Measurements from ENCODE around the gene MMP21. TPM values are rescaled to one million over a fixed set of nuclear protein-coding genes. Genes with fewer than 3 reads are reported as not detected.

MMP21 gene
- total and polyA plus RNA-seq, 4 experiments from 2014 or later, result 0.61 to 0.79 TPM; not detected in 2

GRCh38 chr10:125779403-125780327, 4.0 kb upstream of the MMP21 start:
- no peak overlapping the region for H3K27ac ChIP-seq (ENCODE audit: low read depth, low read length)
- H3K4me3 ChIP-seq (ENCODE audit: low read length in 2 of 2), result no peak overlapping the region
- DNase-seq, result no peak
- H3K9me3 ChIP-seq (ENCODE audit: control insufficient read depth in 1 of 2, low read length in 2 of 2), result no peaks in the 10 kb centered on the region
- no peaks in the 10 kb centered on the region for H3K4me1 ChIP-seq (ENCODE audit: insufficient read depth, low read length)
- H3K36me3 ChIP-seq (ENCODE audit: insufficient read depth, low read length), result no peaks in the 10 kb centered on the region
- H3K27me3 Mint-ChIP-seq, result peaks cover 0 to 2% of the 10 kb centered on the region in 2 donors
- no peaks in the 10 kb centered on the region for H3K27me3 ChIP-seq (ENCODE audit: insufficient read depth, low read length)
- H3K4me3 Mint-ChIP-seq, result no peak overlapping the region
- H3K9me3 Mint-ChIP-seq, result no peaks in the 10 kb centered on the region
- POLR2A ChIA-PET (ENCODE audit: partially characterized antibody), result no interaction called here
- H3K36me3 Mint-ChIP-seq, result peaks cover 0 to 3% of the 10 kb centered on the region in 2 donors
- H3K27ac Mint-ChIP-seq, result no peak overlapping the region
- intact Hi-C loops (cut with micrococcal nuclease), result no loop called here
- CTCF ChIA-PET (ENCODE audit: partially characterized antibody), result no interaction called here
- H3K4me1 Mint-ChIP-seq, result no peaks in the 10 kb centered on the region

GRCh38 chr10:125778556-125778955, 2.9 kb upstream of the MMP21 start:
- Mint-ChIP-seq H3K4me3 (no peak overlapping the region), H3K36me3 (no peaks in the 10 kb centered on the region), H3K27me3 (peaks cover 0 to 5% of the 10 kb centered on the region in 2 donors), H3K4me1 (no peaks in the 10 kb centered on the region), H3K9me3 (peaks cover 0 to 3% (median 0%) of the 10 kb centered on the region in 8 donors), H3K27ac (no peak overlapping the region)
- H3K27me3 ChIP-seq (ENCODE audit: insufficient read depth, low read length), result no peaks in the 10 kb centered on the region
- no peaks in the 10 kb centered on the region for H3K36me3 ChIP-seq (ENCODE audit: insufficient read depth, low read length)
- POLR2A ChIA-PET (ENCODE audit: partially characterized antibody), result no interaction called here
- CTCF ChIA-PET (ENCODE audit: partially characterized antibody), result no interaction called here
- H3K4me3 ChIP-seq (ENCODE audit: low read length in 2 of 2), result no peak overlapping the region
- H3K9me3 ChIP-seq (ENCODE audit: control insufficient read depth in 1 of 2, low read length in 2 of 2), result no peaks in the 10 kb centered on the region
- intact Hi-C loops (cut with micrococcal nuclease), result no loop called here
- H3K27ac ChIP-seq (ENCODE audit: low read depth, low read length), result no peak overlapping the region
- DNase-seq, result no peak
- no peaks in the 10 kb centered on the region for H3K4me1 ChIP-seq (ENCODE audit: insufficient read depth, low read length)

DNA sequence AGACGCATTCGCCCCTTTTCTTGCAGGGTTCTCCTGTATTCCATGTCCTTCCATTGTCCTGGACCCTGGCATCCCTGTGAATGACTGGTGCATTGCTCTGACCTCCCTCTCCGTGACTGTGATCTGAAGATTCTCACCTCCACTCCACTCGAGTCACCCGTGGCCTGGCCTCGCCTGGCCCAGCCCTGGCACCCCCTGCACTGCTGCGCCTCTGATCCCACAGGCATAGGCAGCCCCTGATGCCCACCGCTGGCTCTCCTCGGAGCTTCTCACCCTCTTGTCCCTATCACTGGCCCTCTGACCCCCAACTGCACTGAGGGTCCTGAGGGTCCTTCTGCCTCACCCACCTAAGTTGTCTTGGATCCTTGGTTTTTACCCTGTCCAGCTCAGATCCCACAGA, 2.2 kb upstream of the MMP21 start:
- peaks cover 0 to 3% (median 0%) of the 10 kb centered on the region in 8 donors for H3K9me3 Mint-ChIP-seq
- intact Hi-C loops (cut with micrococcal nuclease), result no loop called here
- H3K36me3 Mint-ChIP-seq, result no peaks in the 10 kb centered on the region
- Histone ChIP-seq H3K4me1 (ENCODE audit: insufficient read depth, low read length) (no peaks in the 10 kb centered on the region), H3K4me3 (ENCODE audit: low read length in 2 of 2) (no peak overlapping the region), H3K9me3 (ENCODE audit: control insufficient read depth in 1 of 2, low read length in 2 of 2) (no peaks in the 10 kb centered on the region), H3K27me3 (ENCODE audit: insufficient read depth, low read length) (no peaks in the 10 kb centered on the region), H3K27ac (ENCODE audit: low read depth, low read length) (no peak overlapping the region), H3K36me3 (ENCODE audit: insufficient read depth, low read length) (no peaks in the 10 kb centered on the region)
- no peak for DNase-seq
- POLR2A ChIA-PET (ENCODE audit: partially characterized antibody), result no interaction called here
- H3K27ac Mint-ChIP-seq, result no peak overlapping the region
- H3K4me3 Mint-ChIP-seq, result no peak overlapping the region
- CTCF ChIA-PET (ENCODE audit: partially characterized antibody), result no interaction called here
- H3K27me3 Mint-ChIP-seq, result peaks cover 0 to 5% of the 10 kb centered on the region in 2 donors
- H3K4me1 Mint-ChIP-seq, result no peaks in the 10 kb centered on the region

DNA sequence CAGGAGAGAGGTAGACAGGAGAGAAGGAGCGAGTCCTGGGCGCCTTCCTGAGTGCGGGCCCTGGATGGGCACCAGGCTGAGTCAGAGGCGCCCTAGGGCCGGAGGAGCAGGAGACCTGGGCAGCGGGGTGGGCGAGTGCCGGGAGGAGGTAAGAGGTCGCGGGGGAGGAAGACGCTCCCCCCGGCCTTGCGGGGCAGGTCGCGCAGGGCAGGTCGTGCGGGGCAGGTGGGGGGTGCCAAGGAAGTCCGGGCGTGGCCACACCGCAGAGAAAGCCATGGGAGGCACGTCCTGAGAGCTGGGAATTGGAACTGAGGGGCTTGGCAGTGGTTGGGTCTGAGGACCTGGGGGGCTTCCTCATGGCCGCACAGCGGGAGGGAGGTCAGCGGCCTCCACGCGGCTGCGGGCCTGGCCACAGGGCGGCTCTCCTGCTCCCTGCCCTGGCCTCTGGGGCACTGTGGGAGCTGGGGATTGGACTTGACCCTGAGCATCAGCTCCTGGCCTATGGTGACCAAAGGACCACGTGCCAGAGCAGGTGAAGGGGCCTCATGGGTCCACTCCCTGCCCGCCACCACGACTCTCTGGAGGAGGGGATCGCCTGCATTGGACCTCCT, 935 bp downstream of the MMP21 start:
- ChIA-PET POLR2A (ENCODE audit: partially characterized antibody) (no interaction called here), CTCF (ENCODE audit: partially characterized antibody) (no interaction called here)
- no peak for DNase-seq
- Mint-ChIP-seq H3K4me1 (no peaks in the 10 kb centered on the region), H3K4me3 (peak overlapping the region in 1 of 8 donors; percentile 36), H3K9me3 (peaks cover 0 to 3% (median 0%) of the 10 kb centered on the region in 8 donors), H3K27ac (peak overlapping the region in 2 of 7 donors; percentile 30 to 45), H3K27me3 (peaks cover 0 to 5% of the 10 kb centered on the region in 2 donors), H3K36me3 (peaks cover 0 to 2% of the 10 kb centered on the region in 2 donors)
- Histone ChIP-seq H3K27ac (ENCODE audit: low read depth, low read length) (no peak overlapping the region), H3K36me3 (ENCODE audit: insufficient read depth, low read length) (no peaks in the 10 kb centered on the region), H3K9me3 (ENCODE audit: control insufficient read depth in 1 of 2, low read length in 2 of 2) (no peaks in the 10 kb centered on the region), H3K4me1 (ENCODE audit: insufficient read depth, low read length) (no peaks in the 10 kb centered on the region), H3K4me3 (ENCODE audit: low read length in 2 of 2) (no peak overlapping the region), H3K27me3 (ENCODE audit: insufficient read depth, low read length) (no peaks in the 10 kb centered on the region)
- intact Hi-C loops (cut with micrococcal nuclease), result no loop called here

- H3K4me3 Mint-ChIP-seq, result peak overlapping the region in 1 of 8 donors; percentile 36
These were observed 1.7 kb downstream of the MMP21 start for GRCh38 chr10:125773687-125774543.

DNA sequence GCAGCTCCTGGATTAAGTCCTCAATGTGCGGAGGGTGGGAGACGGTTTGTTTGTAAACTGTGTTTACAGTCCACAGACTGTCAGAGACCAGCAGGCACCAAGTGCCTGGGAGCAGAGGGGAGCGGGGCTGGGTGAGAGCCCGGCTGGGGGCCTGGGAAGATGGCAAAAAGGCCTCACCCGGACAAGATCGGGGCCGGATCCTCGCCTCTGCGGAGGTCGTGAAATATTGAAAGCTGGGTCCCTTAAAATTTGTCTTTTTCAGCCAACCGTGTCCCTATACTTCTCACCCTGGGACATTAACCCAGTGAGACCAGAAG, 2.8 kb downstream of the MMP21 start:
- peaks cover 10 to 13% of the 10 kb centered on the region in 2 donors for H3K36me3 Mint-ChIP-seq

More at GRCh38 chr10:125773687-125774543, 1.7 kb downstream of the MMP21 start:
- DNase-seq, result no peak
- Mint-ChIP-seq H3K27me3 (peaks cover 0 to 3% of the 10 kb centered on the region in 2 donors), H3K4me1 (no peaks in the 10 kb centered on the region), H3K27ac (peak overlapping the region in 2 of 7 donors; percentile 30 to 45), H3K9me3 (peaks cover 0 to 3% (median 0%) of the 10 kb centered on the region in 8 donors), H3K36me3 (peaks cover 6 to 8% of the 10 kb centered on the region in 2 donors)
- Histone ChIP-seq H3K27me3 (ENCODE audit: insufficient read depth, low read length) (no peaks in the 10 kb centered on the region), H3K36me3 (ENCODE audit: insufficient read depth, low read length) (no peaks in the 10 kb centered on the region), H3K4me1 (ENCODE audit: insufficient read depth, low read length) (no peaks in the 10 kb centered on the region), H3K4me3 (ENCODE audit: low read length in 2 of 2) (no peak overlapping the region), H3K27ac (ENCODE audit: low read depth, low read length) (no peak overlapping the region), H3K9me3 (ENCODE audit: control insufficient read depth in 1 of 2, low read length in 2 of 2) (no peaks in the 10 kb centered on the region)
- intact Hi-C loops (cut with micrococcal nuclease), result no loop called here
- CTCF ChIA-PET (ENCODE audit: partially characterized antibody), result no interaction called here
- POLR2A ChIA-PET (ENCODE audit: partially characterized antibody), result no interaction called here

More for the DNA sequence above, 2.8 kb downstream of the MMP21 start:
- ChIA-PET CTCF (ENCODE audit: partially characterized antibody) (no interaction called here), POLR2A (ENCODE audit: partially characterized antibody) (no interaction called here)
- Histone ChIP-seq H3K4me3 (ENCODE audit: low read length in 2 of 2) (no peak overlapping the region), H3K36me3 (ENCODE audit: insufficient read depth, low read length) (no peaks in the 10 kb centered on the region), H3K27me3 (ENCODE audit: insufficient read depth, low read length) (no peaks in the 10 kb centered on the region), H3K4me1 (ENCODE audit: insufficient read depth, low read length) (no peaks in the 10 kb centered on the region), H3K9me3 (ENCODE audit: control insufficient read depth in 1 of 2, low read length in 2 of 2) (no peaks in the 10 kb centered on the region), H3K27ac (ENCODE audit: low read depth, low read length) (no peak overlapping the region)
- H3K27ac Mint-ChIP-seq, result peak overlapping the region in 1 of 7 donors; percentile 8
- DNase-seq, result no peak
- H3K27me3 Mint-ChIP-seq, result peaks cover 0 to 3% of the 10 kb centered on the region in 2 donors
- intact Hi-C loops (cut with micrococcal nuclease), result no loop called here
- no peaks in the 10 kb centered on the region for H3K4me1 Mint-ChIP-seq
- H3K9me3 Mint-ChIP-seq, result peaks cover 0 to 3% (median 0%) of the 10 kb centered on the region in 8 donors
- H3K4me3 Mint-ChIP-seq, result no peak overlapping the region

All from CD4-positive, alpha-beta memory T cell (primary cell).